H1 (cell line): ENCODE results near the gene PDZRN3. TPM values are rescaled to one million over a fixed set of nuclear protein-coding genes. Genes with fewer than 3 reads are reported as not detected.

Experiments used
- CTCF ChIA-PET: fragments of 300-600 bp; sonication (Branson Sonifier 250); formaldehyde crosslinking; loops from one replicate; lab custom pipeline; 2021; ENCODE audit not compliant: partially characterized antibody; lab: Charles Lee
- POLR2A ChIA-PET: fragments of 300-600 bp; sonication (Branson Sonifier 250); formaldehyde crosslinking; loops from one replicate; lab custom pipeline; 2021; ENCODE audit warnings: inconsistent platforms; ENCODE audit not compliant: partially characterized antibody; lab: Charles Lee
- DNase-seq, 2 experiments: peaks; one replicate each; pipeline versions ENCODE4 v3.0.0 to v3.0.0-alpha.2; 2010 to 2022; ENCODE audit warnings: low spot score in 2 of 2, low read depth in 1 of 2, mixed read lengths in 1 of 2
- FAIRE-seq: peaks from 2 replicates; lab custom pipeline; 2011; peaks lifted over from hg19 to GRCh38; lab: Jason Lieb, UNC
- H2AFZ ChIP-seq: 2 replicates; pipeline ENCODE4 v1.8.1; 2012; ENCODE audit warnings: low read length, inconsistent platforms
- H2AK5ac ChIP-seq: 2 replicates; pipeline ENCODE4 v1.6.1; 2013; ENCODE audit warnings: low read depth, low read length
- H2BK120ac ChIP-seq: replicated peaks from 2 replicates; pipeline ENCODE3; 2013; ENCODE audit warnings: low read depth, low read length, inconsistent platforms
- H2BK12ac ChIP-seq: 2 replicates; pipeline ENCODE4 v1.6.1; 2013; ENCODE audit warnings: low read depth, low read length
- H2BK15ac ChIP-seq: 2 replicates; pipeline ENCODE4 v1.6.1; 2013; ENCODE audit warnings: low read length
- H2BK20ac ChIP-seq: 2 replicates; pipeline ENCODE4 v1.6.1; 2013; ENCODE audit warnings: low read length
- H2BK5ac ChIP-seq: 2 replicates; pipeline ENCODE4 v1.6.1; 2013; ENCODE audit warnings: low read depth, low read length
- H3K14ac ChIP-seq: 2 replicates; pipeline ENCODE4 v1.6.1; 2013; ENCODE audit warnings: inconsistent platforms; ENCODE audit not compliant: insufficient read length
- H3K18ac ChIP-seq: 2 replicates; pipeline ENCODE4 v1.6.1; 2013; ENCODE audit warnings: low read length; ENCODE audit errors: extremely low read depth
- H3K23ac ChIP-seq: 2 replicates; pipeline ENCODE4 v1.6.1; 2013; ENCODE audit warnings: inconsistent platforms; ENCODE audit not compliant: insufficient read length
- H3K23me2 ChIP-seq: 2 replicates; pipeline ENCODE4 v1.6.1; 2013; ENCODE audit warnings: low read depth, low read length
- H3K27ac ChIP-seq: 2 replicates; pipeline ENCODE4 v1.6.1; 2011; ENCODE audit warnings: low read depth, low read length, inconsistent platforms
- H3K27me3 ChIP-seq, 4 experiments: replicated peaks in 1 of 4; 1 replicate in 1 of 4; 2 replicates in 3 of 4; pipeline versions ENCODE4 v1.6.1 to v1.8.1; 2011 to 2013; ENCODE audit warnings: low read length in 3 of 4, mild to moderate bottlenecking in 3 of 4, inconsistent platforms in 2 of 4, mixed read lengths in 2 of 4, moderate library complexity in 1 of 4; ENCODE audit not compliant: control insufficient read depth in 3 of 4, insufficient read depth in 3 of 4; ENCODE audit errors: extremely low read depth in 1 of 4
- H3K36me3 ChIP-seq, 4 experiments: 2 replicates each; pipeline versions ENCODE4 v1.6.1 to v1.8.1; 2011 to 2013; ENCODE audit warnings: mild to moderate bottlenecking in 4 of 4, low read length in 3 of 4, moderate library complexity in 2 of 4, control low read depth in 1 of 4, inconsistent platforms in 1 of 4; ENCODE audit not compliant: insufficient read depth in 4 of 4, control insufficient read depth in 2 of 4
- H3K4ac ChIP-seq: replicated peaks from 2 replicates; pipeline ENCODE3; 2013; ENCODE audit warnings: low read length, low read depth, mixed read lengths, inconsistent platforms; ENCODE audit not compliant: insufficient read length
- H3K4me1 ChIP-seq, 4 experiments: replicated peaks in 1 of 4; 1 replicate in 1 of 4; 2 replicates in 3 of 4; pipeline versions ENCODE4 v1.6.1 to v1.8.1; 2011 to 2013; ENCODE audit warnings: low read length in 3 of 4, inconsistent platforms in 2 of 4, mixed read lengths in 1 of 4; ENCODE audit not compliant: insufficient read depth in 4 of 4, control insufficient read depth in 3 of 4
- H3K4me2 ChIP-seq, 2 experiments: 2 replicates each; pipeline versions ENCODE4 v1.6.1 to v1.8.1; 2011 to 2013; ENCODE audit warnings: low read depth in 2 of 2, low read length in 2 of 2, control low read depth in 1 of 2, inconsistent platforms in 1 of 2, mild to moderate bottlenecking in 1 of 2; ENCODE audit not compliant: insufficient read depth in 1 of 2
- H3K4me3 ChIP-seq, 4 experiments: fragments of 200-600, 300-600 bp in 1 of 4; sonication (generic), shearing (Covaris generic), sonication (Bioruptor Twin) in 1 of 4; 2 replicates each; pipeline versions ENCODE4 v1.5.1 to v1.8.1; 2011 to 2016; ENCODE audit warnings: low read length in 4 of 4, low read depth in 3 of 4, control low read depth in 2 of 4, inconsistent platforms in 2 of 4, mild to moderate bottlenecking in 2 of 4, mixed read lengths in 1 of 4, moderate library complexity in 1 of 4; ENCODE audit not compliant: insufficient read depth in 2 of 4; ENCODE audit errors: extremely low read depth in 1 of 4
- H3K56ac ChIP-seq: replicated peaks from 2 replicates; pipeline ENCODE3; 2013; ENCODE audit warnings: low read depth, mild to moderate bottlenecking, mixed read lengths, low read length, inconsistent platforms; ENCODE audit not compliant: insufficient read length
- H3K79me1 ChIP-seq: 2 replicates; pipeline ENCODE4 v1.6.1; 2013; ENCODE audit warnings: low read depth, low read length, control low read depth
- H3K79me2 ChIP-seq, 2 experiments: 2 replicates each; pipeline versions ENCODE4 v1.6.1 to v1.8.1; 2012 to 2013; ENCODE audit warnings: low read length in 2 of 2, mild to moderate bottlenecking in 2 of 2, inconsistent platforms in 1 of 2; ENCODE audit not compliant: insufficient read depth in 2 of 2, control insufficient read depth in 1 of 2
- H3K9ac ChIP-seq, 4 experiments: replicated peaks in 1 of 4; 1 replicate in 1 of 4; 2 replicates in 3 of 4; pipeline versions ENCODE4 v1.6.1 to v1.8.1; 2011 to 2013; ENCODE audit warnings: low read depth in 3 of 4, low read length in 3 of 4, control low read depth in 2 of 4, mild to moderate bottlenecking in 2 of 4, moderate library complexity in 2 of 4, inconsistent platforms in 1 of 4; ENCODE audit errors: extremely low read depth in 1 of 4
- H3K9me3 ChIP-seq, 2 experiments: 2 replicates each; pipeline versions ENCODE4 v1.6.1 to v1.8.1; 2012 to 2013; ENCODE audit warnings: mild to moderate bottlenecking in 2 of 2, moderate library complexity in 2 of 2, control low read depth in 1 of 2, inconsistent platforms in 1 of 2, low read depth in 1 of 2, low read length in 1 of 2, mixed read lengths in 1 of 2; ENCODE audit not compliant: insufficient read depth in 2 of 2
- H4K20me1 ChIP-seq, 2 experiments: replicated peaks in 1 of 2; 2 replicates each; pipeline versions ENCODE3 to v1.8.1; 2011 to 2013; ENCODE audit warnings: inconsistent platforms in 2 of 2, low read length in 2 of 2, mild to moderate bottlenecking in 1 of 2; ENCODE audit not compliant: insufficient read depth in 2 of 2, control insufficient read depth in 1 of 2
- H4K5ac ChIP-seq: 2 replicates; pipeline ENCODE4 v1.6.1; 2013; ENCODE audit warnings: low read length, low read depth, mixed read lengths, inconsistent platforms; ENCODE audit not compliant: insufficient read length
- H4K8ac ChIP-seq: 2 replicates; pipeline ENCODE4 v1.8.0; 2013; ENCODE audit warnings: mild to moderate bottlenecking, moderate library complexity, low read length, inconsistent platforms; ENCODE audit not compliant: insufficient read depth; ENCODE audit errors: extremely low read depth
- H4K91ac ChIP-seq: replicated peaks from 2 replicates; pipeline ENCODE3; 2013; ENCODE audit warnings: low read length, mixed read lengths, inconsistent platforms; ENCODE audit not compliant: insufficient read length
- ASH2L ChIP-seq: fragments of 200-600, 300-600 bp; sonication (generic); IDR thresholded peaks from one replicate; pipeline ENCODE4 v1.7.1; 2017; ENCODE audit warnings: low read length
- ATF3 ChIP-seq: IDR thresholded peaks from 2 replicates; pipeline ENCODE4 v1.6.1; 2011; ENCODE audit warnings: low read depth, mild to moderate bottlenecking, low read length; ENCODE audit not compliant: insufficient read depth
- CEBPB ChIP-seq: IDR thresholded peaks from 2 replicates; pipeline ENCODE4 v1.6.1; 2012; ENCODE audit warnings: low read depth, low read length
- EP300 ChIP-seq, 2 experiments: IDR thresholded peaks; 1 replicate in 1 of 2; 2 replicates in 1 of 2; pipeline ENCODE4 v1.6.1; 2011 to 2012; ENCODE audit warnings: low read depth in 2 of 2, low read length in 2 of 2, mild to moderate bottlenecking in 2 of 2, borderline replicate concordance in 1 of 2, inconsistent platforms in 1 of 2, moderate library complexity in 1 of 2
- KDM5A ChIP-seq: fragments of 200-600 bp; IDR thresholded peaks from 2 replicates; pipeline ENCODE4 v1.7.1; 2012; ENCODE audit warnings: mild to moderate bottlenecking, low read length, inconsistent platforms, mixed read lengths
- NANOG ChIP-seq: IDR thresholded peaks from 2 replicates; pipeline ENCODE4 v1.6.1; 2011; ENCODE audit warnings: low read length, low read depth, mild to moderate bottlenecking, inconsistent platforms; ENCODE audit not compliant: insufficient read depth, poor library complexity, severe bottlenecking
- POLR2AphosphoS5 ChIP-seq: IDR thresholded peaks from 2 replicates; pipeline ENCODE4 v1.6.1; 2011; ENCODE audit warnings: low read depth, low read length
- SIN3A ChIP-seq, 2 experiments: IDR thresholded peaks in 1 of 2; conservative IDR thresholded peaks in 1 of 2; 2 replicates each; pipeline ENCODE4 v1.6.1; 2011 to 2012; ENCODE audit warnings: low read length in 2 of 2, improper control_type of control experiment in 1 of 2, low read depth in 1 of 2, mild to moderate bottlenecking in 1 of 2
- WGBS, 2 experiments: shearing (Covaris generic) in 1 of 2; methylation state at CpG; one replicate each; pipeline versions ENCODE4 v1.1.6 to v1.1.7; 2013 to 2015; ENCODE audit warnings: low lambda C conversion rate in 2 of 2, mixed read lengths in 2 of 2, inconsistent platforms in 1 of 2, low coverage in 1 of 2, missing lambda C conversion rate in 1 of 2; ENCODE audit not compliant: insufficient replicate concordance in 2 of 2, insufficient coverage in 1 of 2, insufficient read length in 1 of 2; ENCODE audit errors: extremely low coverage in 1 of 2, missing lambda C conversion rate in 1 of 2; 5-methylcytosine and 5-hydroxymethylcytosine counted together
- polyA plus RNA-seq, 7 experiments: library from polyadenylated mRNA; depleted of rRNA in 3 of 7; stranded (reverse) in 5 of 7; unstranded in 2 of 7; fragments of >200 nt in 5 of 7; fragments of 200-250 nt in 2 of 7; gene quantifications; 1 replicate in 5 of 7; 2 replicates in 1 of 7; 4 replicates in 1 of 7; pipeline versions ENCODE4 v1.2.1 to v1.2.3, GENCODE V29; 2011 to 2013; ENCODE audit warnings: missing spikeins in 2 of 7, mixed read lengths in 2 of 7
- total RNA-seq: library from RNA; stranded (reverse); fragmentation: NEBNext Ultra II Directional; extraction: Animal tissue kit (Norgen Biotek cat#: 25700); gene quantifications from 2 replicates; pipeline ENCODE4 v1.2.1, GENCODE V29; 2021
- TF ChIP-seq, protein P1 (sequence below): IDR thresholded peaks from 2 replicates; pipeline ENCODE4 v1.6.1; 2011; ENCODE audit warnings: low read length, improper control_type of control experiment

PDZRN3 gene
- total and polyA plus RNA-seq, 2 of the 8 experiments (the other 6 are each of a cell fraction or from before 2014, with no cell fraction given), result 4.2 to 20.5 TPM

DNA sequence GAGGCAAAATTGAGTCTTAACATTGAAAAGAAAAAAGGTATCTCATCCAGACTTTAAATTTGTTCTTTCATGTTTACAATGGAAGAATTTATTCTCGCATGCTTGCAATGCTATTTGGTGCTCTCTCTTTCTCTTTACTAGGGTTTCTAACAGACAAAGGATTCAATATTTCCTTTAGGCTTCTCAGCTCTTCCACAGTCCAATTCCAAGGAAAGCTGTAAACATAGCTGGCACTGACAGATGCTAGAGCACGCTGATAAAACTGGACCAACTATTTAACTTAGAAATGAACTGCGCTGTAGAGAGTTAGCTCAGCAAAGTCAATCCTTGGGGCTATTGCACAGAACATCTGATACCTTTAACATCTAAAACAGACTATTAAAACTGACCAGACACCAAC, 81.3 kb downstream of the PDZRN3 start:
- H2BK15ac ChIP-seq, result no peak overlapping the region
- no peak for FAIRE-seq
- H2AFZ ChIP-seq, result no peak overlapping the region

More for the DNA sequence above, 81.3 kb downstream of the PDZRN3 start:
- H3K4me2 ChIP-seq, result no peak overlapping the region
- ChIA-PET POLR2A (no interaction called here), CTCF (interaction anchor here (0.6 to 1.2 kb wide), 4 partner anchors 10 to 298 kb away, joined by 3 to 4 read pairs (median 4); no protein-coding TSS in a partner anchor)
- WGBS, 2 experiments, result 81% methylated on average over 3 of the region's 3 CpGs; no CpG with 5 or more reads in 1 of the 2 experiments
- H3K9me3 ChIP-seq, result no peaks in the 10 kb centered on the region
- H4K5ac ChIP-seq, result no peak overlapping the region
- peaks cover 0 to 6% (median 4%) of the 10 kb centered on the region in 4 experiments; a peak in 5 of 7 replicates for H3K4me1 ChIP-seq
- no peaks in the 10 kb centered on the region for H3K27me3 ChIP-seq
- no peak overlapping the region for H2AK5ac ChIP-seq
- H3K14ac ChIP-seq, result no peak overlapping the region
- H2BK12ac ChIP-seq, result no peak overlapping the region
- H3K23ac ChIP-seq, result no peak overlapping the region
- peaks cover 0 to 2% of the 10 kb centered on the region in 2 experiments for H4K20me1 ChIP-seq
- H3K79me1 ChIP-seq, result no peaks in the 10 kb centered on the region; the same call in 1 of the 2 replicates
- no peak overlapping the region for H3K56ac ChIP-seq
- no peak overlapping the region for H2BK5ac ChIP-seq
- no peaks in the 10 kb centered on the region for H3K36me3 ChIP-seq
- DNase-seq, result no peak
- no peak overlapping the region for H3K18ac ChIP-seq
- TF ChIP-seq SIN3A (conservative IDR thresholded peaks at IDR 0.05 in 1 of 2, IDR thresholded peaks at IDR 0.05 in 1 of 2; ENCODE audit: low read depth in 1 of 2, low read length in 2 of 2) (no peak), ATF3 (no peak), NANOG (no peak), KDM5A (no peak), ASH2L (no peak), POLR2AphosphoS5 (no peak), EP300 (IDR thresholded peaks at IDR 0.05; ENCODE audit: borderline replicate concordance in 1 of 2, low read depth in 2 of 2, low read length in 2 of 2) (no peak), CEBPB (no peak)
- TF ChIP-seq, protein P1, sequence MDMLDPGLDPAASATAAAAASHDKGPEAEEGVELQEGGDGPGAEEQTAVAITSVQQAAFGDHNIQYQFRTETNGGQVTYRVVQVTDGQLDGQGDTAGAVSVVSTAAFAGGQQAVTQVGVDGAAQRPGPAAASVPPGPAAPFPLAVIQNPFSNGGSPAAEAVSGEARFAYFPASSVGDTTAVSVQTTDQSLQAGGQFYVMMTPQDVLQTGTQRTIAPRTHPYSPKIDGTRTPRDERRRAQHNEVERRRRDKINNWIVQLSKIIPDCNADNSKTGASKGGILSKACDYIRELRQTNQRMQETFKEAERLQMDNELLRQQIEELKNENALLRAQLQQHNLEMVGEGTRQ, result no peak
- H3K4ac ChIP-seq, result no peak overlapping the region
- H3K4me3 ChIP-seq, result no peak overlapping the region
- no peaks in the 10 kb centered on the region for H3K23me2 ChIP-seq
- no peak overlapping the region for H3K27ac ChIP-seq
- no peak overlapping the region for H4K91ac ChIP-seq
- no peak overlapping the region for H3K9ac ChIP-seq
- no peak overlapping the region for H2BK20ac ChIP-seq
- H2BK120ac ChIP-seq, result no peak overlapping the region
- no peak overlapping the region for H4K8ac ChIP-seq
- H3K79me2 ChIP-seq, result no peaks in the 10 kb centered on the region; a peak in 1 of 4 replicates
